H54 (cell line): Measurements from ENCODE around the gene ADISSP.

Source experiments
- DNase-seq: peaks from one replicate; pipeline ENCODE4 v3.0.0; 2011; ENCODE audit warnings: low spot score, mixed read lengths; ENCODE audit not compliant: insufficient read length
- FAIRE-seq: peaks from 3 replicates; lab custom pipeline; 2011; peaks lifted over from hg19 to GRCh38; lab: Jason Lieb, UNC
- POLR2A ChIP-seq: IDR thresholded peaks from 2 replicates; pipeline ENCODE4 v1.6.1; 2011; ENCODE audit warnings: low read depth, mild to moderate bottlenecking, low read length

ADISSP gene

GRCh38 chr20:3777716-3778629, 10.4 kb upstream of the ADISSP start:
- no peak for FAIRE-seq
- no peak for DNase-seq
- no peak for TF ChIP-seq POLR2A

GRCh38 chr20:3777381-3777715, 9.8 kb upstream of the ADISSP start:
- FAIRE-seq = no peak

DNA sequence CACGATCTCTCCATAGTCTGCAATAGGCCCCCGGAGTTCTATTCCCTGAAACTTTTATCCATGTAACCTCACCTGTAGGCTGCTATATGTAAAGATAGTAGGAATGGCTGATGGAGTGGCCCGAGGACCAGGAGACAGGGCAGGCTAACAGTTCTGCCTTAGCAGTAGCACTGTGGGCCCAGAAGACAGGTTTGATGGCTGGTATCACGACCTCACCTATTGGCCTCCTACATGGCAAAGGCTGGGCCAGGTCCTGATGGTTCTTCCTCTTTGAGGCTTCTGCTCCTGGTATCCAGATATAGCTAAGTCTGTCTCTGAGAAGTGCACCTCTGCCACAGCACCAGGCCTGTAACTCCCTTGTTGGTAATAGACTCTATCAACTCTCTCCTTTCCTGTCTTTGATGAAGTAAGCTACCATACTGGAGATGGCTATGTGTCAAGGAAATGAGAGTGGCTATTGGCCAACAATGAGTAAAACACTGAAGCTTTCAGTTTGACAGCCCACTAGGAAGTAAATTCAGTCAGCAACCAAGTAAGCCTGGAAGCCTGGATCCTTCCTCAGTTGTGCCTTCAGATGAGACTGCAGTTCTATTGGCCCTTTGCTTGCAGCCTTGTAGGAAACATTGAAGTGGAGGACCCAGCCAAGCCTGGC, 8.0 kb upstream of the ADISSP start:
- DNase-seq (no peak), FAIRE-seq (no peak)
- no peak for TF ChIP-seq POLR2A

More at GRCh38 chr20:3777381-3777715, 9.8 kb upstream of the ADISSP start:
- DNase-seq = no peak
- TF ChIP-seq POLR2A = no peak

DNA sequence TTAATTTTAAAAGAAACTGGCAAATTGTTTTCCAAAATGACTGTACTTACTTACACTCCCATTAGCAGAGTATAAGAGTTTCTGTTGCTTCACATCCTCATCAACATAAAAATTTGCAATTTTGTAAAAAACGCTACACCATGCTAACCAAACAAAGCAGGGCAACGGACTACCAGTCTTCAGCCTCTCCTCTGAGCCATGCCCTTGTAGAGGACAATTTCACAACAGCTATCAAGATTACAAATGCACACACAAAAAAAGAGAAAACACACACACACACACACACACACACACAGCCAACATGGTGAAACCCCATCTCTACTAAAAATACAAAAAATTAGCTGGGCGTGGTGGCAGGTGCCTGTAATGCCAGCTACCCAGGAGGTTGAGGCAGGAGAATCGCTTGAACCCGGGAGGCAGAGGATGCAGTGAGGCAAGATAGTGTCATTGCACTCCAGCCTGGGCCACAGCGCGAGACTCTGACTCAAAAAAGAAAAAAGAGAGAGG, 4.1 kb upstream of the ADISSP start:
- FAIRE-seq (no peak), DNase-seq (no peak)

DNA sequence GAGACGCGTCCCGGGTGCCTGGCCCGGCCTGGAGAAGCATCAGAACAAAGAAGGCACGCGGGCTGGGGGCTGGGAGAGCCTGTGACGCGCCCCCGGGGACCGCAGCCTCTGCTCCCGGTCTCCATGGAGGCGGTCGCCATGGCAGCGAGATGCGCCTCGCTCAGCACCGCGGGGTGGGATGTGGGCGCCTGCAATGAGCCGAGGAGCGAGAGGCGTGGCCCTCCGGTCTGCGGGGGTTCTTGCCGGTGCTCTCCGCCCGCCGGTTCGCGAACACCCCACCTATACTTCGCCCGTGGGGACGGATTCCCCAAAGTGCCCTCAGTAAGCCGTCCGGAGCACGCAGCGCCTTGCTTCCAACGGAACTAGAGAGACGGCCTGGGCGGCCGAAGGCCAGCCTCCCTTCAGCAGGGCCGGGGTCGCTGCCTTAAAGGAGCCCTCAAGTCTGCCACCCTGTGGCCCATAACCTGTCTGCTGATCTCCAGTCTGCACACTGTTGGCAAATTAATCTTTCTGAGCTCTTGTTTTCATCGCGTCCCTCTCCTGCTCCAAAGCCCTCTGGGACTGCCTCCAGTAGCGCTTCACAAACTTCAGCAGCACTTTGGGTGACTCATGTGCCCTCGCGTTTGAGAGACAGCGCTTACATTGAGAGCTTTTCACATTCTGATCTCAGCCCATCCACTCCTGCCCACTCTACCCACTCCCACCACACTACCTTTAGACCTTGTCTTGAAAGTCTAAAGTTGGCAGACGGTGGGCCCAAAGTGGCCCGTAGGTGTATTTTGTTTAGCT, 983 bp upstream of the ADISSP start:
- peak; percentile 82 for DNase-seq

More for the DNA sequence above, 4.1 kb upstream of the ADISSP start:
- TF ChIP-seq POLR2A = no peak

DNA sequence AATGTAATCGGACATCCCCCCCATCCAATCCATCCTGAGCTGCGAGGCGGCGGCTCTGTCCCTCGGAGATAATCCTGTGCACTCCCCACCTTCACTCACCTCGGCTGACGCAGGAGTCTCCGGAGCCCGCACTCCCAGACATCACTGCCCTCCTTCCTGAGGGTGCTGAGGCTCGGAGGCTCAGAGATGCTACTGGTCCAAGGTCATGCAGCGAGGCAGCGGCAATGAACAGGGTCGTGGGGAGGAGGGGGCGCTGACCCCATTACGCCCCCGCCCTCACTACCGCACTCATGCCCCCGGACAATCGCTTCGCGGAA, 485 bp downstream of the ADISSP start:
- no peak for TF ChIP-seq POLR2A
- no peak for DNase-seq
- no peak for FAIRE-seq

More for the DNA sequence above, 983 bp upstream of the ADISSP start:
- TF ChIP-seq POLR2A = peak; percentile 13; the same call in 1 of the 2 replicates
- FAIRE-seq = no peak

- no peak for FAIRE-seq
- no peak for TF ChIP-seq POLR2A
- DNase-seq = no peak
Measured at GRCh38 chr20:3766422-3767109, 987 bp downstream of the ADISSP start.

GRCh38 chr20:3765171-3765882, 2.2 kb downstream of the ADISSP start:
- no peak for TF ChIP-seq POLR2A
- DNase-seq (no peak), FAIRE-seq (no peak)

DNA sequence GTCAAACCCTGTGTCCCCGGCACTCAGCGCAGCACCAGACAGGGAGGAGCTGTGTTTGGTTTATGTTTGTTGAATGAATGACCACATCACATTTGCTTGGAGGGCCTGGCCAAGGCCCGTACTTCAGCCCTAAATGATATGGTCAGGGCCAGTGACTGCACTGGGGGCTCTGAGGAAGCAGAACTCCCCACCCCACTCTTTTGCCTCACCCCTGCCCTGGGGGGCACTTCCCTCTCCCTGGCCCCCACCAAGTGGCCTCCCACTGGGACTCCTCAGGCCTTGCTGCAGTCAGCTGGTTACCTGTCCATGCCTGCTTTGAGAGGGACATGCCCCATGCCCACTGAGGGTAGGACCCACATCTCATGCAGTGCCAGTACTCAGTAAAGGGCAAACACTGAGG, 2.9 kb downstream of the ADISSP start:
- no peak for DNase-seq
- TF ChIP-seq POLR2A = no peak

DNA sequence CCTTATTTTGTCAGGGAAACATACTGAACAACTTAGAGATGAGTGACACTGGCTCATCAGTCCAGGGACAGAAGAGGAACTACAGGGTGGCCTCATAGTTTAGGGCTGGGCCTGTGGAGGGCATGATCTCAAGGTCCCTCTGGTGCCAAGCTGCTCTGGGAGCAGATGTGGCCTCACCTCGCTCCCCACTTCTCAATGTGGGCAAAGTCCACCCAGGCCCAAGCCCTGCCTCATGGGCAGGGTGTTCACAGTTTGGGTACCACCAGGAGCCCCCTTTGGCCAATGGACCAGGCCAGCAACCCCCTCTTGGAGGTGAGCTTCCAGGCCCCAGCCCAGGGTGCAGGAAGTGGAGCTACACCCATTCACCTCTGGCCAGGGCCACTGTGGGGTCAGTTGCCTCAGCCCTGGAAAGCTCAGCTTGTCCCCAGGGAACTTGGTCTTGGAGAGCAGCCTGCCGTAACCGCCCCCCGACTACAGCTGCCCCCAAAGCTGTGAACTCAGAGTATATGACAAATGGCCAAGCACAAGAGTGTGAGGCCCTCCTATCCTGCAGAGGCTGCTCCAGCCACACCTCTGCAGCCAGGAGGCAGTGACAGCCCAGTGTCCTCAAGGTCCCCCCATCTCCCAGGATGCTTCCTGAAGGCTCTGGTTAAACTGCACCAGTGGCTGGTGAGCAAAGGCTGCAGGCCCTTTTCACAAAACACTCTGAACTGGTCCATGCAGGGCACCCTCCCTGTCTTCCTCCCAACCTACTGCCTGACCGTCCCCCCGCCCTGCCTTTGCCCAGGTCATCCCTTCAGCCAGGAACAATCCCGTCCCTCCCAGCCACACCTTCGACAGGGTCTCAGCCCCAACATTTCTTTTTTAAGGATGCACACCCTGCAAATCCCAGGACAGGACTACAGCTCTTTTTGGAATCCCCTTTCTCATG, 3.6 kb downstream of the ADISSP start:
- DNase-seq (no peak), FAIRE-seq (no peak)
- no peak for TF ChIP-seq POLR2A

More for the DNA sequence above, 2.9 kb downstream of the ADISSP start:
- no peak for FAIRE-seq

DNA sequence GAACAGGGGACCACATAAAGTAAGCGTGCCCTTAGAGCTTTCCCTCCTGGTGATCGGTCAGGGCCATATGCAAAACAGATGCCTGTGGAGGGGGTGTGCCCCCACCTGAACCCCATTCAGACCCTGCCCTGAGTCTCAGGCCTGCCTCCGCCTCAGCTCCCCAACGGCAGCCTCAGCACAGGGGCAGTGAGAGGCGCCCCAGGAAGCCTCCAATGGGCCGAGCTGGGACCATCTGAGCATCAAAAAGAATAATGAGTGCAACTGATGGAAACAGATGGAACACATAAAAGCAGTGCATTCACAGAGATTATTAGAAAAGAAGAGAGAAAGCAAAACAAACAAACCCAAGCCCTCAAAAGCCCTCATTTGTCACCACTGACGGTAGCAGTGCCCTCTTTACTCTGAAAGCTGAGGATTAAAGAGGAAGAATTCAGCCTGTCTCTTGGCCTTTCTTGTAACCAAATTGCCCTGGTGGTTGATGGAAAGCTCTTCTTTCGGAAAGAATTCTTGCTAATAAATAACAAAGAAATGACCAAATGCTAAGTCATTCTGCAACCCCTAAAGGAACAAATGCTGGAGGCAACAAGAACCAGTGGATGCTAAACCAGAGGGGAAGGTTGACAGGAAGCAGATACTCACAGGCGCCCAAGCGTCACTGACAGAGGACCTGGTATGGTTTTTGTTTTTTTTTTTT, 6.8 kb downstream of the ADISSP start:
- TF ChIP-seq POLR2A = no peak
- FAIRE-seq (no peak), DNase-seq (no peak)
